SK-N-SH (cell line): ENCODE results near the gene OSGIN1. TPM values are rescaled to one million over a fixed set of nuclear protein-coding genes. Genes with fewer than 3 reads are reported as not detected.

Experiments used
- CTCF ChIA-PET: fragments of 300-600, 350-600 bp; formaldehyde crosslinking; extraction: SDS; loops from one replicate; lab custom pipeline; 2021; lab: Yijun Ruan, JAX
- POLR2A ChIA-PET: fragments of 350-600 bp; sonication (Branson Sonifier 250); formaldehyde crosslinking; extraction: SDS; loops from one replicate; lab custom pipeline; 2020; ENCODE audit warnings: antibody characterized with exemption, inconsistent platforms; lab: Yijun Ruan, JAX
- DNase-seq: peaks from one replicate; pipeline ENCODE4 v3.0.0; 2012
- H2AFZ ChIP-seq: fragments of 200-600 bp; sonication (generic); 2 replicates; pipeline ENCODE4 v1.8.1; 2016; ENCODE audit warnings: antibody characterized with exemption, mild to moderate bottlenecking, low read depth
- H3F3A ChIP-seq: fragments of 200-600 bp; sonication (generic); replicated peaks from 2 replicates; pipeline ENCODE3; 2016; ENCODE audit warnings: antibody characterized with exemption, mild to moderate bottlenecking; ENCODE audit not compliant: insufficient read depth
- H3K27ac ChIP-seq, 2 experiments: fragments of 200-500 bp in 1 of 2; fragments of 200-600 bp in 1 of 2; sonication (Bioruptor generic) in 1 of 2; sonication (generic), shearing (Covaris generic) in 1 of 2; 2 replicates each; pipeline versions ENCODE4 v1.5.1 to v1.6.1; 2014 to 2016; ENCODE audit warnings: low read depth in 2 of 2, inconsistent platforms in 1 of 2, low read length in 1 of 2, mild to moderate bottlenecking in 1 of 2, mixed read lengths in 1 of 2
- H3K27me3 ChIP-seq: fragments of 200-600 bp; sonication (generic), shearing (Covaris generic); 2 replicates; pipeline ENCODE4 v1.6.1; 2016; ENCODE audit warnings: mixed run types; ENCODE audit not compliant: insufficient read depth
- H3K36me3 ChIP-seq, 2 experiments: fragments of 200-500 bp in 1 of 2; fragments of 200-600 bp in 1 of 2; sonication (Bioruptor generic) in 1 of 2; sonication (generic) in 1 of 2; replicated peaks in 1 of 2; 2 replicates each; pipeline versions ENCODE3 to v1.5.1; 2014 to 2016; ENCODE audit warnings: low read length in 1 of 2, mild to moderate bottlenecking in 1 of 2; ENCODE audit not compliant: insufficient read depth in 2 of 2, control insufficient read depth in 1 of 2
- H3K4me1 ChIP-seq, 2 experiments: fragments of 200-500 bp in 1 of 2; fragments of 200-600 bp in 1 of 2; sonication (Bioruptor generic) in 1 of 2; sonication (generic), shearing (Covaris generic) in 1 of 2; 2 replicates each; pipeline versions ENCODE4 v1.5.1 to v1.6.1; 2014 to 2016; ENCODE audit warnings: low read depth in 1 of 2, low read length in 1 of 2, mixed run types in 1 of 2; ENCODE audit not compliant: insufficient read depth in 2 of 2, control insufficient read depth in 1 of 2
- H3K4me2 ChIP-seq: fragments of 200-600 bp; sonication (generic), shearing (Covaris generic); 2 replicates; pipeline ENCODE4 v1.6.1; 2017; ENCODE audit warnings: mixed run types
- H3K4me3 ChIP-seq, 2 experiments: fragments of 200-500 bp in 1 of 2; fragments of 200-600 bp in 1 of 2; sonication (Bioruptor generic) in 1 of 2; sonication (generic), shearing (Covaris generic) in 1 of 2; 2 replicates each; pipeline versions ENCODE4 v1.5.1 to v1.8.1; 2014 to 2016; ENCODE audit warnings: low read depth in 2 of 2, inconsistent platforms in 1 of 2, low read length in 1 of 2, mild to moderate bottlenecking in 1 of 2, mixed read lengths in 1 of 2, moderate library complexity in 1 of 2
- H3K79me2 ChIP-seq: fragments of 200-600 bp; sonication (generic); 2 replicates; pipeline ENCODE4 v1.8.1; 2017; ENCODE audit warnings: mild to moderate bottlenecking; ENCODE audit not compliant: insufficient read depth
- H3K9ac ChIP-seq: fragments of 200-600 bp; sonication (generic); 2 replicates; pipeline ENCODE4 v1.6.1; 2017; ENCODE audit warnings: mixed run types
- H3K9me2 ChIP-seq: fragments of 200-600 bp; sonication (generic); 2 replicates; pipeline ENCODE4 v1.6.1; 2017; ENCODE audit warnings: mixed run types
- H3K9me3 ChIP-seq: fragments of 200-600 bp; sonication (generic); 2 replicates; pipeline ENCODE4 v1.6.1; 2017; ENCODE audit warnings: mixed run types, mild to moderate bottlenecking, moderate library complexity
- H4K20me1 ChIP-seq: fragments of 200-600 bp; sonication (generic); 2 replicates; pipeline ENCODE4 v1.6.1; 2017; ENCODE audit warnings: mild to moderate bottlenecking, mixed run types; ENCODE audit not compliant: insufficient read depth
- FOSL2 ChIP-seq: IDR thresholded peaks from 2 replicates; pipeline ENCODE4 v1.4.0; 2012; ENCODE audit warnings: low read depth, mild to moderate bottlenecking, moderate library complexity, borderline replicate concordance
- FOXJ3 ChIP-seq: sonication (generic); formaldehyde crosslinking; IDR thresholded peaks from 2 replicates; pipeline ENCODE4 v1.5.1; 2020; ENCODE audit warnings: mild to moderate bottlenecking, missing genetic modification reagents
- GABPA ChIP-seq: IDR thresholded peaks from 2 replicates; pipeline ENCODE4 v1.4.0; 2012; ENCODE audit warnings: low read depth, mild to moderate bottlenecking
- IRF3 ChIP-seq: fragments of 150-350 bp; IDR thresholded peaks from 2 replicates; pipeline ENCODE4 v1.6.1; 2016; ENCODE audit warnings: mild to moderate bottlenecking, low read depth, low read length
- POLR2AphosphoS5 ChIP-seq: IDR thresholded peaks from 2 replicates; pipeline ENCODE4 v1.6.1; 2012; ENCODE audit warnings: low read depth, low read length
- RCOR1 ChIP-seq: fragments of 150-350 bp; IDR thresholded peaks from 2 replicates; pipeline ENCODE4 v1.6.1; 2017; ENCODE audit warnings: antibody characterized with exemption, low read length
- REST ChIP-seq: IDR thresholded peaks from 2 replicates; pipeline ENCODE4 v1.6.1; 2012; ENCODE audit warnings: mild to moderate bottlenecking, low read depth, low read length, moderate library complexity
- SIN3A ChIP-seq: IDR thresholded peaks from 2 replicates; pipeline ENCODE4 v1.6.1; 2012; ENCODE audit warnings: low read depth, mild to moderate bottlenecking, low read length, moderate library complexity, borderline replicate concordance
- TCF12 ChIP-seq: IDR thresholded peaks from 2 replicates; pipeline ENCODE4 v1.4.0; 2012
- WGBS: methylation state at CpG from one replicate; pipeline ENCODE4 v1.1.6; 2017; ENCODE audit warnings: low lambda C conversion rate; 5-methylcytosine and 5-hydroxymethylcytosine counted together
- polyA plus RNA-seq, 3 experiments: library from polyadenylated mRNA; depleted of rRNA; stranded (reverse); fragments of >200 nt; gene quantifications; 2 replicates each; pipeline ENCODE4 v1.2.3, GENCODE V29; 2012
- TF ChIP-seq, protein P1 (sequence below): fragments of 200-600 bp; sonication (generic); IDR thresholded peaks from 2 replicates; pipeline ENCODE4 v1.6.1; 2017; ENCODE audit warnings: antibody characterized with exemption, mild to moderate bottlenecking, moderate library complexity

The OSGIN1 gene
- polyA plus RNA-seq, 1 of the 3 experiments (the other 2 are of a cell fraction): 4.8 TPM

GRCh38 chr16:83969771-83970429 is 16.9 kb downstream of the OSGIN1 start:
- H3F3A ChIP-seq: no peaks in the 10 kb centered on the region
- H3K79me2 ChIP-seq: no peaks in the 10 kb centered on the region
- CTCF ChIA-PET: interaction anchor here (0.8 to 5.3 kb wide), 8 partner anchors 13 to 338 kb away, joined by 3 to 28 read pairs (median 4); no protein-coding TSS in a partner anchor
- H3K9me3 ChIP-seq: no peaks in the 10 kb centered on the region
- no peak overlapping the region for H3K9ac ChIP-seq
- no peak overlapping the region for H3K4me3 ChIP-seq
- H3K27ac ChIP-seq: no peak overlapping the region
- no peaks in the 10 kb centered on the region for H3K27me3 ChIP-seq
- no peaks in the 10 kb centered on the region for H3K36me3 ChIP-seq
- no peak for DNase-seq
- no peak overlapping the region for H3K4me2 ChIP-seq
- POLR2A ChIA-PET: no interaction called here
- WGBS: 87% methylated on average over 8 of the region's 18 CpGs
- no peak for TF ChIP-seq SIN3A
- TF ChIP-seq FOSL2: no peak
- TF ChIP-seq, protein P1, sequence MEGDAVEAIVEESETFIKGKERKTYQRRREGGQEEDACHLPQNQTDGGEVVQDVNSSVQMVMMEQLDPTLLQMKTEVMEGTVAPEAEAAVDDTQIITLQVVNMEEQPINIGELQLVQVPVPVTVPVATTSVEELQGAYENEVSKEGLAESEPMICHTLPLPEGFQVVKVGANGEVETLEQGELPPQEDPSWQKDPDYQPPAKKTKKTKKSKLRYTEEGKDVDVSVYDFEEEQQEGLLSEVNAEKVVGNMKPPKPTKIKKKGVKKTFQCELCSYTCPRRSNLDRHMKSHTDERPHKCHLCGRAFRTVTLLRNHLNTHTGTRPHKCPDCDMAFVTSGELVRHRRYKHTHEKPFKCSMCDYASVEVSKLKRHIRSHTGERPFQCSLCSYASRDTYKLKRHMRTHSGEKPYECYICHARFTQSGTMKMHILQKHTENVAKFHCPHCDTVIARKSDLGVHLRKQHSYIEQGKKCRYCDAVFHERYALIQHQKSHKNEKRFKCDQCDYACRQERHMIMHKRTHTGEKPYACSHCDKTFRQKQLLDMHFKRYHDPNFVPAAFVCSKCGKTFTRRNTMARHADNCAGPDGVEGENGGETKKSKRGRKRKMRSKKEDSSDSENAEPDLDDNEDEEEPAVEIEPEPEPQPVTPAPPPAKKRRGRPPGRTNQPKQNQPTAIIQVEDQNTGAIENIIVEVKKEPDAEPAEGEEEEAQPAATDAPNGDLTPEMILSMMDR: no peak
- TF ChIP-seq TCF12: no peak
- TF ChIP-seq GABPA: no peak
- TF ChIP-seq POLR2AphosphoS5: no peak
- no peak for TF ChIP-seq RCOR1
- no peak for TF ChIP-seq REST
- no peak for TF ChIP-seq IRF3
- TF ChIP-seq FOXJ3 (CRISPR knock-in tag): no peak
- H3K9me2 ChIP-seq: no peaks in the 10 kb centered on the region
- no peaks in the 10 kb centered on the region for H3K4me1 ChIP-seq
- H2AFZ ChIP-seq: no peak overlapping the region
- H4K20me1 ChIP-seq: no peaks in the 10 kb centered on the region
